Esophagus squamous epithelium (tissue), 5 donors: ENCODE measurements around the gene SLC24A4. TPM values are rescaled to one million over a fixed set of nuclear protein-coding genes. Genes with fewer than 3 reads are reported as not detected.

ENCODE experiments used
- DNase-seq: peaks from one replicate; lab custom pipeline; 2025; lab: John Stamatoyannopoulos, UW
- H3K27ac ChIP-seq, 4 donors: fragments of 200-600 bp; sonication (generic); one replicate each; pipeline ENCODE4 v1.5.1; 2016 to 2019; ENCODE audit warnings: mild to moderate bottlenecking in 1 of 4
- H3K27me3 ChIP-seq, 4 donors: fragments of 200-600 bp; sonication (generic); 1 replicate in 3 of 4; 2 replicates in 1 of 4; pipeline versions ENCODE4 v1.5.1 to v1.6.0; 2017 to 2021; ENCODE audit warnings: antibody characterized with exemption in 1 of 4
- H3K36me3 ChIP-seq, 3 donors: fragments of 200-600 bp; sonication (generic); one replicate each; pipeline ENCODE4 v1.5.1; 2016 to 2019
- H3K4me1 ChIP-seq, 3 donors: fragments of 200-600 bp; sonication (generic); one replicate each; pipeline ENCODE4 v1.5.1; 2017 to 2019
- H3K4me3 ChIP-seq, 4 donors: fragments of 200-600 bp; sonication (generic); 1 replicate in 3 of 4; 2 replicates in 1 of 4; pipeline ENCODE4 v1.5.1; 2016 to 2019; ENCODE audit warnings: mild to moderate bottlenecking in 2 of 4, moderate library complexity in 1 of 4
- H3K9me3 ChIP-seq, 3 donors: fragments of 200-600 bp; sonication (generic); one replicate each; pipeline ENCODE4 v1.5.1; 2016 to 2019
- POLR2A ChIP-seq, 4 donors: fragments of 450-650 bp; IDR thresholded peaks; one replicate each; pipeline ENCODE4 v1.6.1; 2017; ENCODE audit warnings: antibody characterized with exemption in 4 of 4, mild to moderate bottlenecking in 4 of 4, moderate library complexity in 3 of 4
- WGBS, 2 donors: methylation state at CpG; one replicate each; pipeline ENCODE4 v1.1.5; 2018; 5-methylcytosine and 5-hydroxymethylcytosine counted together
- intact Hi-C: fragments of 100-400 bp; cut with DNase I; formaldehyde crosslinking; loops from one replicate; pipeline ENCODE4 v1.15.0; 2022
- total RNA-seq, 4 donors: library from RNA; depleted of rRNA; stranded (reverse); fragments of >200 nt; gene quantifications; one replicate each; pipeline ENCODE4 v1.1.0, GENCODE V29; 2016
- TF ChIP-seq, protein P1 (sequence below), 6 experiments: fragments of 450-650 bp in 4 of 6; fragments of 200-600 bp in 2 of 6; sonication (generic) in 2 of 6; IDR thresholded peaks; one replicate each; pipeline ENCODE4 v1.5.1; 2016 to 2019; ENCODE audit warnings: antibody characterized with exemption in 6 of 6, mild to moderate bottlenecking in 4 of 6, moderate library complexity in 4 of 6
- donor health status: DM: yes; HTN: yes; CAD: no.

SLC24A4 gene
- total RNA-seq, 4 donors from 2014 or later: 0.04 to 0.38 (median 0.20) TPM

- Histone ChIP-seq H3K36me3 (no peaks in the 10 kb centered on the region), H3K4me1 (peaks cover 0 to 12% (median 10%) of the 10 kb centered on the region in 3 donors), H3K27ac (no peak overlapping the region), H3K9me3 (no peaks in the 10 kb centered on the region), H3K27me3 (no peaks in the 10 kb centered on the region), H3K4me3 (no peak overlapping the region)
- intact Hi-C loops: no loop called here
- DNase-seq: no peak
- TF ChIP-seq, protein P1, sequence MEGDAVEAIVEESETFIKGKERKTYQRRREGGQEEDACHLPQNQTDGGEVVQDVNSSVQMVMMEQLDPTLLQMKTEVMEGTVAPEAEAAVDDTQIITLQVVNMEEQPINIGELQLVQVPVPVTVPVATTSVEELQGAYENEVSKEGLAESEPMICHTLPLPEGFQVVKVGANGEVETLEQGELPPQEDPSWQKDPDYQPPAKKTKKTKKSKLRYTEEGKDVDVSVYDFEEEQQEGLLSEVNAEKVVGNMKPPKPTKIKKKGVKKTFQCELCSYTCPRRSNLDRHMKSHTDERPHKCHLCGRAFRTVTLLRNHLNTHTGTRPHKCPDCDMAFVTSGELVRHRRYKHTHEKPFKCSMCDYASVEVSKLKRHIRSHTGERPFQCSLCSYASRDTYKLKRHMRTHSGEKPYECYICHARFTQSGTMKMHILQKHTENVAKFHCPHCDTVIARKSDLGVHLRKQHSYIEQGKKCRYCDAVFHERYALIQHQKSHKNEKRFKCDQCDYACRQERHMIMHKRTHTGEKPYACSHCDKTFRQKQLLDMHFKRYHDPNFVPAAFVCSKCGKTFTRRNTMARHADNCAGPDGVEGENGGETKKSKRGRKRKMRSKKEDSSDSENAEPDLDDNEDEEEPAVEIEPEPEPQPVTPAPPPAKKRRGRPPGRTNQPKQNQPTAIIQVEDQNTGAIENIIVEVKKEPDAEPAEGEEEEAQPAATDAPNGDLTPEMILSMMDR (IDR thresholded peaks at IDR 0.05): no peak
- TF ChIP-seq POLR2A (IDR thresholded peaks at IDR 0.05): no peak
- 22 to 52% methylated on average over 1 of the region's 1 CpG for WGBS, 2 donors
Measured at GRCh38 chr14:92404421-92404820, 81.5 kb downstream of the SLC24A4 start.

DNA sequence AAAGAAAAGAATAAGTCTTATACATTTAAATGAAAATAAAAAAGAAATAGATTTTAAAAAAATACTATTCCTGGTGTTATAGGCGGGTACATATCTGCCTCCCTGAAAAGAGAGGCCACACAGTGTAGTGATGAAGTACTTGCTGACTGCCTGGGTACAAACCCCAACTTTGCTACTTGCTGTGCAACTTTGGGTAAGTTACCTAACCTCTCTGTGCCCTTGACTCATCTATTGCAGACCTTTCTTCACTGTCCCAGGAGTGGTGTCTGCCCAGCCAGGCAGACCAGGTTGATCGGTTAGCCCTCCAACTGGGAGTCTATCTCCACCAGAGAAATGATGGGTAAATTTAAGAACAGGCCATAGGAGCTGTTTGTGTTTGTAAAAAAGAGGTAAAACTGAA, 82.0 kb downstream of the SLC24A4 start:
- DNase-seq: no peak
- Histone ChIP-seq H3K27ac (no peak overlapping the region), H3K4me3 (no peak overlapping the region), H3K27me3 (no peaks in the 10 kb centered on the region), H3K36me3 (no peaks in the 10 kb centered on the region), H3K9me3 (no peaks in the 10 kb centered on the region), H3K4me1 (peaks cover 0 to 12% (median 10%) of the 10 kb centered on the region in 3 donors)
- intact Hi-C loops: no loop called here
- no peak for TF ChIP-seq POLR2A (IDR thresholded peaks at IDR 0.05)
- TF ChIP-seq, protein P1 (IDR thresholded peaks at IDR 0.05): no peak
- WGBS, 2 donors: 75 to 85% methylated on average over 2 of the region's 2 CpGs

DNA sequence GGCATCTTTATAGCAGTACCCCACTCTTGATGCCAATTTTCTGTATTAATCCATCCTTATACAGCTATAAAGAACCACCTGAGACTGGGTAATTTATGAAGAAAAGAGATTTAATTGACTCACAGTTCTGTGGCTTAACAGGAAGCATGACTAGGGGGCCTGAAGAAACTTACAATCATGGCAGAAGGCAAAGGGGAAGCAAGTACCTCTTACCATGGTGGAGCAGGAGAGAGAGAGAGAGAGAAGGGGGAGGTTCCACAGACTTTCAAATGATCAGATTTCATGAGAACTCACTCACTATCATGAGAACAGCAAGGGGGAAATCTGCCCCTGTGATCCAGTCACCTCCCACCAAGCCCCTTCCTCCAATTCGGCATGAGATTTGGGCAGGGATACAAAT, 84.4 kb downstream of the SLC24A4 start:
- Histone ChIP-seq H3K4me3 (no peak overlapping the region), H3K27ac (no peak overlapping the region), H3K27me3 (peaks cover 0 to 2% (median 0%) of the 10 kb centered on the region in 4 donors), H3K4me1 (peaks cover 0 to 12% (median 10%) of the 10 kb centered on the region in 3 donors), H3K36me3 (no peaks in the 10 kb centered on the region), H3K9me3 (no peaks in the 10 kb centered on the region)
- no peak for TF ChIP-seq POLR2A (IDR thresholded peaks at IDR 0.05)
- TF ChIP-seq, protein P1 (IDR thresholded peaks at IDR 0.05): no peak
- 91 to 100% methylated on average over 1 of the region's 1 CpG for WGBS, 2 donors
- no peak for DNase-seq
- intact Hi-C loops: no loop called here

DNA sequence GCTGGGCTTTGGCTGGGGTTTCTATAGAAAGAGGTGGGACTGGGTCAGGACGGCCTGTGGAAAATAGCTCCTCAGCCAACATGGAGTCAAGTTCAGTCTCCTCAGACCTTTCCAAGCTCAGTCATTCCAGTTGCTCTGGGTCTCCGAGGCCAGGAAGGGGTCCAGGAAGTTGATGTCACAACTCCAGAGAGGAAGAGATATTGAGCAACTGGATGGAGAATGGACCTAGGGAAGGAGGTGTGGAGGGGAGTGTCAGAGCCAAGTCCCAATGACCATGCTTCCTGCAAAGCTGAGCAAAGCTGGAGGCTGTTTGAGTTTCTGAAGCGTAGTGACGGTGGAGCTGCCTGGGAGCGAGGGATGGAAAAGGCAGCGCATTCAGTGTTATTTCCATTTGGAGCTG, 86.1 kb downstream of the SLC24A4 start:
- Histone ChIP-seq H3K27me3 (peaks cover 0 to 3% (median 0%) of the 10 kb centered on the region in 4 donors), H3K36me3 (no peaks in the 10 kb centered on the region), H3K9me3 (no peaks in the 10 kb centered on the region), H3K27ac (peak overlapping the region in 1 of 4 donors; percentile 38), H3K4me3 (no peak overlapping the region), H3K4me1 (peaks cover 0 to 12% (median 10%) of the 10 kb centered on the region in 3 donors)
- no peak for DNase-seq
- TF ChIP-seq, protein P1 (IDR thresholded peaks at IDR 0.05): no peak
- no peak for TF ChIP-seq POLR2A (IDR thresholded peaks at IDR 0.05)
- intact Hi-C loops: no loop called here
- WGBS, 2 donors: 76 to 80% methylated on average over 6 of the region's 6 CpGs

GRCh38 chr14:92411135-92411534, 88.2 kb downstream of the SLC24A4 start:
- Histone ChIP-seq H3K4me1 (peaks cover 0 to 12% (median 10%) of the 10 kb centered on the region in 3 donors), H3K36me3 (no peaks in the 10 kb centered on the region), H3K27ac (no peak overlapping the region), H3K4me3 (no peak overlapping the region), H3K9me3 (no peaks in the 10 kb centered on the region), H3K27me3 (peaks cover 0 to 3% (median 0%) of the 10 kb centered on the region in 4 donors)
- no peak for DNase-seq
- WGBS, 2 donors: 75 to 77% methylated on average over 2 to 4 of the region's 4 CpGs
- TF ChIP-seq, protein P1 (IDR thresholded peaks at IDR 0.05): no peak
- no peak for TF ChIP-seq POLR2A (IDR thresholded peaks at IDR 0.05)
- intact Hi-C loops: no loop called here
